Measurements from ENCODE around the gene GMPPA.

The GMPPA gene

DNA sequence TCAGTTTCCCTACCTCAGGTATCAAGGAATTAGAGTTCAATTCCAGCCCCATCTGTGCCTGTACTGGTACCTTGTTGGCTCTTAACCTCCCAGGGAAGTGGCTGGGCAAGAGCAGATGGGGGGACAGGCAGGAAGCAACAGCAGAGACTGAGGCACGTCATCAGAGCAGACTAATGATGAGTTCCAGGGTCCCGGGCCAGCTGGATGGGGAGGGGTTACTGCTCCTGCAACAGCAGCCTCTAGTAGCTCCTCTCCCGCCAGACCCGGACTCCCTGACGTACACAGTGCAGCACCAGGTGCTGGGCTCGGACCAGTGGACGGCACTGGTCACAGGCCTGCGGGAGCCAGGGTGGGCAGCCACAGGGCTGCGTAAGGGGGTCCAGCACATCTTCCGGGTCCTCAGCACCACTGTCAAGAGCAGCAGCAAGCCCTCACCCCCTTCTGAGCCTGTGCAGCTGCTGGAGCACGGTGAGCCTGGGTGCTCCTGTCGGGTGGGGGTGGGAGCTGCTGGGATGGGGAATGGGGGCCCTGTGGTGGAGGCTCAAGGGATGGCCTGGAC is 26.0 kb upstream of the GMPPA start (continued):
- TF ChIP-seq TOX (CRISPR knock-in tag; IDR thresholded peaks at IDR 0.05; ENCODE audit: borderline replicate concordance), result no peak

DNA sequence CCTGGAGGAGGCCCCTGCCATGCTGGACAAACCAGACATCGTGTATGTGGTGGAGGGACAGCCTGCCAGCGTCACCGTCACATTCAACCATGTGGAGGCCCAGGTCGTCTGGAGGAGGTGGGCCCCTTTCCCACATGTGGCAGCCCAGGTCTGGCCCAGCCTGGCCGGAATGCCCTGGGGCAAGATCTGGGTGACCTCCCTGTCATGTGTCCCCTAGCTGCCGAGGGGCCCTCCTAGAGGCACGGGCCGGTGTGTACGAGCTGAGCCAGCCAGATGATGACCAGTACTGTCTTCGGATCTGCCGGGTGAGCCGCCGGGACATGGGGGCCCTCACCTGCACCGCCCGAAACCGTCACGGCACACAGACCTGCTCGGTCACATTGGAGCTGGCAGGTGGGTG is 25.2 kb upstream of the GMPPA start:
- TF ChIP-seq CSDC2 (CRISPR knock-in tag; IDR thresholded peaks at IDR 0.05) (no peak), ESRRG (CRISPR knock-in tag; IDR thresholded peaks at IDR 0.05) (no peak), ZNF70 (CRISPR knock-in tag; IDR thresholded peaks at IDR 0.05) (no peak)
- ATAC-seq, result no peak

DNA sequence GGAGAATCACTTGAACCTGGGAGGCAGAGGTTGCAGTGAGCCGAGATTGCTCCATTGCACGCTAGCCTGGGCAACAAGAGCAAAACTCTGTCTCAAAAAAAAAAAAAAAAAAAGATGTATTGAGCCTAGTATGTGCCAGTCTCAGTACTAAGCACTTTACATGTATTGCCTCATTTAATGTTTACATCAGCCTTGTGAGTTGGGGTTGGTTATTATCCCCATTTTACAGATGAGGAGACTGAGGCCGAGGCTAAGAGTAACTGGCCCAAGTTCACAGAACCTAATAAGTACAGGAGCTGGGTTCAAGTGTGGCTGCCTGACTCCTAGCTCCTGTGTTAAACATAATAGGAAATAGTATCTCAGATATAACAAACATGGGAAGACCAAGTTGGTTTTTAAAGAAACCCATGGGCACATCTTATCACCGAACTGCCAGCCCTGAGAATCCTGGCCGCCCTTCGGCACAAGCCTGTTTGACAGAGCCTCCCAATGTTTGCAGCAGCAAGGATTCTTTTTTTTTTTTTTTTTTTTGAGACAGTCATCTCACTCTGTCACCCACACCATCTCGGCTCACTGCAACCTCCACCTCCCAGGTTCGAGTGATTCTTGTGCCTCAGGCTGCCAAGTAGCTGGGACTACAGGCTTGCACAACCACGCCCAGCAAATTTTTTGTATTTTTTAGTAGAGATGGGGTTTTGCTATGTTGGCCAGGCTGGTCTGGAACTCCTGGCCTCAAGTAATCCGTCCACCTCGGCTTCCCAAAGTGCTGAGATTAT is 24.2 kb upstream of the GMPPA start:
- no peak for ATAC-seq
- TF ChIP-seq ISL1 (CRISPR knock-in tag; IDR thresholded peaks at IDR 0.05) (no peak), ZC3H10 (CRISPR knock-in tag; IDR thresholded peaks at IDR 0.05) (no peak), TCF4 (CRISPR knock-in tag; IDR thresholded peaks at IDR 0.05; ENCODE audit: borderline replicate concordance) (no peak), TOX (CRISPR knock-in tag; IDR thresholded peaks at IDR 0.05; ENCODE audit: borderline replicate concordance) (no peak), ZFP30 (CRISPR knock-in tag; IDR thresholded peaks at IDR 0.05) (no peak), ZFP3 (CRISPR knock-in tag; IDR thresholded peaks at IDR 0.05) (no peak), BACH2 (CRISPR knock-in tag; IDR thresholded peaks at IDR 0.05; ENCODE audit: borderline replicate concordance) (no peak), ZNF8 (CRISPR knock-in tag; IDR thresholded peaks at IDR 0.05) (no peak), RARB (CRISPR knock-in tag; IDR thresholded peaks at IDR 0.05) (no peak)
- TF ChIP-seq, protein P1, sequence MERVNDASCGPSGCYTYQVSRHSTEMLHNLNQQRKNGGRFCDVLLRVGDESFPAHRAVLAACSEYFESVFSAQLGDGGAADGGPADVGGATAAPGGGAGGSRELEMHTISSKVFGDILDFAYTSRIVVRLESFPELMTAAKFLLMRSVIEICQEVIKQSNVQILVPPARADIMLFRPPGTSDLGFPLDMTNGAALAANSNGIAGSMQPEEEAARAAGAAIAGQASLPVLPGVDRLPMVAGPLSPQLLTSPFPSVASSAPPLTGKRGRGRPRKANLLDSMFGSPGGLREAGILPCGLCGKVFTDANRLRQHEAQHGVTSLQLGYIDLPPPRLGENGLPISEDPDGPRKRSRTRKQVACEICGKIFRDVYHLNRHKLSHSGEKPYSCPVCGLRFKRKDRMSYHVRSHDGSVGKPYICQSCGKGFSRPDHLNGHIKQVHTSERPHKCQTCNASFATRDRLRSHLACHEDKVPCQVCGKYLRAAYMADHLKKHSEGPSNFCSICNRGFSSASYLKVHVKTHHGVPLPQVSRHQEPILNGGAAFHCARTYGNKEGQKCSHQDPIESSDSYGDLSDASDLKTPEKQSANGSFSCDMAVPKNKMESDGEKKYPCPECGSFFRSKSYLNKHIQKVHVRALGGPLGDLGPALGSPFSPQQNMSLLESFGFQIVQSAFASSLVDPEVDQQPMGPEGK (CRISPR knock-in tag; IDR thresholded peaks at IDR 0.05; ENCODE audit: borderline replicate concordance), result no peak
- TF ChIP-seq, protein P2, sequence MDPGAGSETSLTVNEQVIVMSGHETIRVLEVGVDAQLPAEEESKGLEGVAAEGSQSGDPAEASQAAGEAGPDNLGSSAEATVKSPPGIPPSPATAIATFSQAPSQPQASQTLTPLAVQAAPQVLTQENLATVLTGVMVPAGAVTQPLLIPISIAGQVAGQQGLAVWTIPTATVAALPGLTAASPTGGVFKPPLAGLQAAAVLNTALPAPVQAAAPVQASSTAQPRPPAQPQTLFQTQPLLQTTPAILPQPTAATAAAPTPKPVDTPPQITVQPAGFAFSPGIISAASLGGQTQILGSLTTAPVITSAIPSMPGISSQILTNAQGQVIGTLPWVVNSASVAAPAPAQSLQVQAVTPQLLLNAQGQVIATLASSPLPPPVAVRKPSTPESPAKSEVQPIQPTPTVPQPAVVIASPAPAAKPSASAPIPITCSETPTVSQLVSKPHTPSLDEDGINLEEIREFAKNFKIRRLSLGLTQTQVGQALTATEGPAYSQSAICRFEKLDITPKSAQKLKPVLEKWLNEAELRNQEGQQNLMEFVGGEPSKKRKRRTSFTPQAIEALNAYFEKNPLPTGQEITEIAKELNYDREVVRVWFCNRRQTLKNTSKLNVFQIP (CRISPR knock-in tag; IDR thresholded peaks at IDR 0.05; ENCODE audit: borderline replicate concordance, low read depth), result no peak
- TF ChIP-seq, protein P3, sequence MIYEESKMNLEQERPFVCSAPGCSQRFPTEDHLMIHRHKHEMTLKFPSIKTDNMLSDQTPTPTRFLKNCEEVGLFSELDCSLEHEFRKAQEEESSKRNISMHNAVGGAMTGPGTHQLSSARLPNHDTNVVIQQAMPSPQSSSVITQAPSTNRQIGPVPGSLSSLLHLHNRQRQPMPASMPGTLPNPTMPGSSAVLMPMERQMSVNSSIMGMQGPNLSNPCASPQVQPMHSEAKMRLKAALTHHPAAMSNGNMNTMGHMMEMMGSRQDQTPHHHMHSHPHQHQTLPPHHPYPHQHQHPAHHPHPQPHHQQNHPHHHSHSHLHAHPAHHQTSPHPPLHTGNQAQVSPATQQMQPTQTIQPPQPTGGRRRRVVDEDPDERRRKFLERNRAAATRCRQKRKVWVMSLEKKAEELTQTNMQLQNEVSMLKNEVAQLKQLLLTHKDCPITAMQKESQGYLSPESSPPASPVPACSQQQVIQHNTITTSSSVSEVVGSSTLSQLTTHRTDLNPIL (CRISPR knock-in tag; IDR thresholded peaks at IDR 0.05; ENCODE audit: low read depth), result no peak
- TF ChIP-seq, protein P4, sequence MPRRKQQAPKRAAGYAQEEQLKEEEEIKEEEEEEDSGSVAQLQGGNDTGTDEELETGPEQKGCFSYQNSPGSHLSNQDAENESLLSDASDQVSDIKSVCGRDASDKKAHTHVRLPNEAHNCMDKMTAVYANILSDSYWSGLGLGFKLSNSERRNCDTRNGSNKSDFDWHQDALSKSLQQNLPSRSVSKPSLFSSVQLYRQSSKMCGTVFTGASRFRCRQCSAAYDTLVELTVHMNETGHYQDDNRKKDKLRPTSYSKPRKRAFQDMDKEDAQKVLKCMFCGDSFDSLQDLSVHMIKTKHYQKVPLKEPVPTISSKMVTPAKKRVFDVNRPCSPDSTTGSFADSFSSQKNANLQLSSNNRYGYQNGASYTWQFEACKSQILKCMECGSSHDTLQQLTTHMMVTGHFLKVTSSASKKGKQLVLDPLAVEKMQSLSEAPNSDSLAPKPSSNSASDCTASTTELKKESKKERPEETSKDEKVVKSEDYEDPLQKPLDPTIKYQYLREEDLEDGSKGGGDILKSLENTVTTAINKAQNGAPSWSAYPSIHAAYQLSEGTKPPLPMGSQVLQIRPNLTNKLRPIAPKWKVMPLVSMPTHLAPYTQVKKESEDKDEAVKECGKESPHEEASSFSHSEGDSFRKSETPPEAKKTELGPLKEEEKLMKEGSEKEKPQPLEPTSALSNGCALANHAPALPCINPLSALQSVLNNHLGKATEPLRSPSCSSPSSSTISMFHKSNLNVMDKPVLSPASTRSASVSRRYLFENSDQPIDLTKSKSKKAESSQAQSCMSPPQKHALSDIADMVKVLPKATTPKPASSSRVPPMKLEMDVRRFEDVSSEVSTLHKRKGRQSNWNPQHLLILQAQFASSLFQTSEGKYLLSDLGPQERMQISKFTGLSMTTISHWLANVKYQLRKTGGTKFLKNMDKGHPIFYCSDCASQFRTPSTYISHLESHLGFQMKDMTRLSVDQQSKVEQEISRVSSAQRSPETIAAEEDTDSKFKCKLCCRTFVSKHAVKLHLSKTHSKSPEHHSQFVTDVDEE (CRISPR knock-in tag; IDR thresholded peaks at IDR 0.05), result no peak
- TF ChIP-seq, protein P5, sequence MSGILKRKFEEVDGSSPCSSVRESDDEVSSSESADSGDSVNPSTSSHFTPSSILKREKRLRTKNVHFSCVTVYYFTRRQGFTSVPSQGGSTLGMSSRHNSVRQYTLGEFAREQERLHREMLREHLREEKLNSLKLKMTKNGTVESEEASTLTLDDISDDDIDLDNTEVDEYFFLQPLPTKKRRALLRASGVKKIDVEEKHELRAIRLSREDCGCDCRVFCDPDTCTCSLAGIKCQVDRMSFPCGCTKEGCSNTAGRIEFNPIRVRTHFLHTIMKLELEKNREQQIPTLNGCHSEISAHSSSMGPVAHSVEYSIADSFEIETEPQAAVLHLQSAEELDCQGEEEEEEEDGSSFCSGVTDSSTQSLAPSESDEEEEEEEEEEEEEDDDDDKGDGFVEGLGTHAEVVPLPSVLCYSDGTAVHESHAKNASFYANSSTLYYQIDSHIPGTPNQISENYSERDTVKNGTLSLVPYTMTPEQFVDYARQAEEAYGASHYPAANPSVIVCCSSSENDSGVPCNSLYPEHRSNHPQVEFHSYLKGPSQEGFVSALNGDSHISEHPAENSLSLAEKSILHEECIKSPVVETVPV (CRISPR knock-in tag; IDR thresholded peaks at IDR 0.05), result no peak

DNA sequence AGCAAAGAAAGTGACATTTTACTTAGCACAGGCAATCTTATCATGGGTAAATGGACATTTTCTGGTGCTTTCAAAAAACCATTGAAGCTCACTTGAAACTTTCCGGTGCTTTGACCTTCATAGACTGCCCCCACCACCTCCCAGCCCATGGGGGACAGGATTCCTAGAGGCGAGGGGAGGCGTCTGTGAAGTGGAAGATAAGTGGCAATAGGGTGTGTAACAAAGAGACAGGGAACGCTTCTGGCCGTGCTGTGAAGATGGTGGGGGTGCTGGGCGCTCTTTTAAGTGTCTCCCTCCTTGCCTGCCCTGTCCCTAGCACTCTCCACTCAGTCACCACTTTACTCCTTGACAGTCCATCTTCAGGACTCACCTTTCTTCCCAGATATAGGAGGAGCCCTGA is 23.4 kb upstream of the GMPPA start:
- ATAC-seq, result no peak
- TF ChIP-seq PPARA (CRISPR knock-in tag; IDR thresholded peaks at IDR 0.05; ENCODE audit: borderline replicate concordance) (no peak), ZNF70 (CRISPR knock-in tag; IDR thresholded peaks at IDR 0.05) (no peak), GLIS3 (CRISPR knock-in tag; IDR thresholded peaks at IDR 0.05) (no peak), BACH2 (CRISPR knock-in tag; IDR thresholded peaks at IDR 0.05; ENCODE audit: borderline replicate concordance) (no peak), TCF4 (CRISPR knock-in tag; IDR thresholded peaks at IDR 0.05; ENCODE audit: borderline replicate concordance) (no peak), CSDC2 (CRISPR knock-in tag; IDR thresholded peaks at IDR 0.05) (no peak), ZFP30 (CRISPR knock-in tag; IDR thresholded peaks at IDR 0.05) (no peak), ARNTL (CRISPR knock-in tag; IDR thresholded peaks at IDR 0.05; ENCODE audit: borderline replicate concordance, low read depth) (no peak)
- TF ChIP-seq, protein P2 (CRISPR knock-in tag; IDR thresholded peaks at IDR 0.05; ENCODE audit: borderline replicate concordance, low read depth), result no peak
- TF ChIP-seq, protein P1 (CRISPR knock-in tag; IDR thresholded peaks at IDR 0.05; ENCODE audit: borderline replicate concordance), result no peak
- TF ChIP-seq, protein P3 (CRISPR knock-in tag; IDR thresholded peaks at IDR 0.05; ENCODE audit: low read depth), result no peak
